COLO668 (cell line): ENCODE measurements around the gene IMP4.

Experiments
- DNase-seq: peaks from one replicate; lab custom pipeline; 2025; ENCODE audit not compliant: unreplicated experiment; lab: John Stamatoyannopoulos, UW

Gene IMP4

DNA sequence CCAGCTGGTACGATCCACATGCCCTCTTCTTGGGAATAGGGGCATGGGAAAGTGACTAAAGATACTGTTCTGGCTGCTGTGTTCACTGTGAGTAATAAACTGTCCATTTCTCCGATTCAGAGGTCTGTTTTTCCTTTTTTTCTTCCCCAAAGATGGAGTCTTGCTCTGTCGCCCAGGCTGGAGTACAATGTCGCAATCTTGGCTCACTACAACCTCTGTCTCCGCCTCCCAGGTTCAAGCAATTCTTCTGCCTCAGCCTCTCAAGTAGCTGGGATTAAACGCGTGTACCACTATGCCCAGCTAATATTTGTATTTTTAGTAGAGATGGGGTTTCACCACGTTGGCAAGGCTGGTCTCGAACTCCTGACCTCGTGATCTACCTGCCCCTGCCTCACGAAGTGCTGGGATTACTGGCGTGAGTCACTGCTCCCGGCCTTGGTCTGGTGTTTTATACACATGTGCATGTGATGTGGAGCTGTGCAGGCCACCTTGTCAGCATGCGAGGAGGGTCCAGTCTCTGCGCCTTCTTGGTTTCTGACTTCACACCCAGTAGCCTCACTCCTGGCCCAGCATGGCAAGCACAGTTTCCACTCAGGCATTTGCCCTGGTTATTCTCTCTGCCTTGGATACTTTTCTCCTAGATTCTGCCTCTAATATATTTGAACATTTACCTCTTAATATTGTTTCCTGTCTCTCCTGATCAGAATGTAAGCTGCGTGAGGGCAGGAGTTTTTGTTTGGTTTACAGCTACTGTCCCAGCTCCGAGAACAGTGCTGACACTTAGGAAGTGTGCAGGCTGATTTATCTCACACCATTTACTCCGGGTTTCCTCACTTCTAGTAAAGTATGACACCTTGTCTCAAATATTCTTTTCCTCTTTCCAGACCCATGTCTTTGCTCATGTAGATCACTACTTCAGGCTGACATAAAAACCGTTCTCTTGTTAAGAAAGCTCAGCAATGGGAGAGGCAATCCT is 32.9 kb downstream of the IMP4 start:
- no peak for DNase-seq

DNA sequence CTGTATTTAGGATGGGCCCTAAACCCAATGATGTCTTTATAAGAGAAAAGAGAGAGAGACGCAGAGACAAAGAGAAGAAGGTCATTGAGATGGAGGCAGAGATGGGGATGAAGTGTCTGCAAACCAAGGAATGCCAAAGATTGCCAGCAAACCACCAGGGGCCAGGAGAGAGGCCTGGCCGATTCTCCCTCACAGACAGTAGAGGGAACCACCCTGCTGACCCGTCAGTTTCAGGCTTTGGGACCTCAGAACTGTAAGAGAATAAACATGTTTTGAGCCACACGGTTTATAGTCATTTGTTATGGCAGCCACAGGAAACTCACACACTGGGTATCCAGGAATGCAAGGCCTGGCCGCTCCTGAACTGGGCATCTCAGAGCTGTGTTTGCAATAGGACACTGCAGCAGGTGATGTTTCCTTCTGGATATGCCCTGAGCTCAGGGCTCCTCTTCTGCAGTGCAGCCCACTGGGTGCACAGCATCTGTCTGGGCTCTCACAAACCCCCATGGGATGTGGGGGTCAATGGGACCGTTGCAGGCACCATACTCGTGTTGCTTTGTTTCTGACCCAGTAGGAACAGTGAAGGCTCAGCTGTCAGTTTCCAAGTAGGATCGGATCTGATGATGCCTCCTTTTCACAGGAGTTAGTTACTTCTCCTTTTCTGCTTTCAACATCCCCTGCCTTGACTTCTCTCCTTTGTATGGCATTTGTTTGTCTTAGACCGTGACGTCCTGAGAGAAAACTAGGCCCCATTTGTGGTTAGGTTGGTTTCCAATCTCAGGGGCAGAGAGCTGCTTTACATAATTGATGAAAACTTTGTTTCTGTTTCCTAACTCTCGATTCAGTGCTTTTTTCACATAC is 34.0 kb downstream of the IMP4 start:
- DNase-seq = no peak

DNA sequence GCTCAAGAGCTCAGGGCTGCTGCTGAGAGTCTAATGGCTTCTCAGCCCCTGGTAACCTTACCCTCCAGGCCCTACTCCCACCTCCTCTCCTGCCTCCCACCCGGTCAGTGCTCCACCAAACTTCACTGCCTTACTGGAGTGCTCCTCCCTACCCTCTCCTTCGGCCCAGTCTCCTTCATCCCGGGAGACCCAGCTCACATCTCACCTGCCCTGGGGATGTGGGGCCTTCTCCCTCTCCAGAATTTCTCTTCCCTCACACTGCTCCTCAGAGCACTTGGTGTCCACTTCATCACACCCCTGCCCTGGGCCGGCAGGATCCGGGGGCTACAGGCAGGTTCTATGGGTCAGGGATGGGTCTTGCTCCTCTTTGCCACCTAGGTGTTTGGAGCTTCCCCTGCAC is 34.8 kb downstream of the IMP4 start:
- no peak for DNase-seq

DNA sequence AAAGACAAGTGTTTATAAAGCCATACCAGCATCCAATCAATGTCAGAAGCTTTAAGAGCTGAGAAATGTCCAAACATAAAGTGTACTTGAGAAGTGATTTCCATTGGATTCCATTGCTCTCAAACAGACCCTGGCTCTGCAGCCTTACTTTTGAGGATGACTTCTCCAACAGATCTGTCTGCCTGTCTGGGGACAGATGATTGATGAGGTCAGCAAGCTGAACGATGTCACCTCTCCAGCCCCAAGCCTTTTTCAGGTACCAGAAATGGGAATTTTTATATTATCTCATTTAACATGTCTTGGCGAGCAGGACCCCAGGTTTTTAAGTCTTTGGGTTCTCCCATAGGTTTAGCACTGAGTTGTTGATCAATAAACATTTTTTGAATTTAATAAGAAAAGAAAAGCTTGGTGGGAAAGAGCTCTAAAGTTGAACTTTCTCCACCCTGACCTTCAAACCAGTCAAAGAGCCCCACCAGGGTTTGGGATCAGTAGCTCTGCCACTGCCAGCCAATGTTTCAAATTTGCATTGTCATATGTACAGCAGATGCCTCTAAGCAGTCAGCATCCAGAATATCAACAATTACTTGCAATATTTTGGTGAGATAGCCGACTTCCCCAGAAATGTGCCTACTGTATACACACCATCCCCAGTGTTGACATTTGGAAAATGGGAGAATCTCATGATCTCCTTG is 35.7 kb downstream of the IMP4 start:
- no peak for DNase-seq

DNA sequence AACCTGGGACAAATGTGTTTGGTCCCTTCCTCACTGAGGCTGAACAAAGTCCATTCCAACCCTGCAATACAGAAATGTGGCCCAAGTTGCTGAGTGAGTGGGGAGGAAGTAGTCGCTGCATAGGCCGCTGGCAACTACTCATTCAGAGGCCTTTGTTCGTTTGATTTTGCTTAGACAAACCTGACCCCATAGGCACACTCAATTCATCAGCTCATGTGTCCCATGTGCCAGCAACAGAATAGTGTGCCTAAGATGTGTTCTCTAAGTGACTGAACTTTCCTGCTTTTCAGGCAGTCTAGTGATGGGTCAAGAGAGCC is 36.2 kb downstream of the IMP4 start:
- DNase-seq = no peak

DNA sequence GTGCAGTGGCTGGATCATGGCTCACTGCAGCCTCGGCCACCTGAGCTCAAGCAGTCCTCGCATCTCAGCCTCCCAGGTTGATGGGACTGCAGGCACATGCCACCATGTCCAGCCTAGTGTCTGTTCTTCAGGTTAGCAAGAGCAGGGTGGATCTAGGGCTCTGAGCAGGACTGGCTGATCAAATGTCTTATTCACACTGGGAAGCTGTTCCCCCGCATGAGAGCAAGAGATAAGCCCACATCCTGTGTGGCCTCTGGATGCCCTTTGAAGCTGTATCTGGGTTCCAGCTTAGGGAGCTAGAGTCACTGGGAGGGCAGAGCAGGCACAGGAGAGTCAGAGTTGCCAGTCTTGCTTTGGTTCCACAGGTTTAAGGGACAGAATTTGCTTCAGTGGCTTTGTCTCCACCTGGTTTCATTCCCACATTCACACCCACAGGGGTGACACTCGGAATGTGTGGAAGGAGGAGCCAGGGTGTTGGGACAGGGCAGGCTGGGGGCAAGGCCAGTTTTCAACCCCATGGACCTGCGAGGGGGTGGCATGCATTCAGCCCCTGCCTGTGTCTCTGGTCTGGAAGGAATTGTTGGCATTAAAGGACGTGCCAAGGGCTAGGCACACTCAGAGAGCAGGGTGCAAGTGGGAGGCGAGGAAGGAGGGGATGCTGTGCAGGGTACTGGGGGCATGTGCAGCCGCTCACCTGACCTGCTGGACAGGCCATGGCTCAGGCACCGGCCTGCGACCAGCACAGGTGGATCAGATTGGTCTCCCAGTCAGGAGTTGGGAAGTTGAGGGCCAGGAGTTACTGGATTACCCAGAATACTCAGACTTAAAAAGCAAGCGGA is 37.6 kb downstream of the IMP4 start:
- no peak for DNase-seq

DNA sequence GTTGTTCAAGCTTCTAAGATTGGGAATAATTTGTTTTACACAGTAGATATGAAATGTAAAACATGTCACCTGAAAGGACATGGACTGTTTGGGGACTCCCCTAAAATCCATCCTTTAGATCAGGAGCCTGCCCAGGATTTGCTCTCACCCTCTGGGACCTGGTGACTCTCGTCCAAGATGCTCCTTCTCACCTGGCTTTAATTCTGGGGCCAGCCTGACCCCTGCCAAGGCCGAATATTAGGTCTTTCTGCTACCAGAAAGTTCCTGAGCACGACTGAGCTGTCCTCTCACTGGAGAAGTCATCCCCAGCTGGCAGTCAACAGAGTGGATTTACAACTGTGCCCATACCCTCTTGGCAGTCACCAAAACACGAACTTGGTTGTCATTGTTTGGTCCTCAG is 38.4 kb downstream of the IMP4 start:
- no peak for DNase-seq

DNA sequence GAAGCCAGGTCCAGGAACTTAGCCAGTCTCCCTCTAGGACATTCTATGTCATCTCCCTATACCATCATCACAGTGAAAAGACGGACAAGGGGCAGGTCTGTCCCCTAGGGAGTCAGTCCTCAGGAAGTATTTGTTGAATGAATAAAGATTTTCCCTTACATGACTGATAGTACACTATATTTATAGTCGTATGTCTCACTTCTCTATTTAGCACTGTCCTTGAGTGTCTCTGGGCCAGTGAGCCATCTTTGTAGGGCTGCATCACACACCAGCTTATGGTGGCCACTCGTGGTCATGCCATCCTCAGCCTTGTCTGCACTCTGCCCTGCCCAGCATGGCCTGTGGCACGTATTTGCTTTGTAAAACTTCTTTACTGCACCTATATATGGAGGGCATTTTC is 38.9 kb downstream of the IMP4 start:
- no peak for DNase-seq

DNA sequence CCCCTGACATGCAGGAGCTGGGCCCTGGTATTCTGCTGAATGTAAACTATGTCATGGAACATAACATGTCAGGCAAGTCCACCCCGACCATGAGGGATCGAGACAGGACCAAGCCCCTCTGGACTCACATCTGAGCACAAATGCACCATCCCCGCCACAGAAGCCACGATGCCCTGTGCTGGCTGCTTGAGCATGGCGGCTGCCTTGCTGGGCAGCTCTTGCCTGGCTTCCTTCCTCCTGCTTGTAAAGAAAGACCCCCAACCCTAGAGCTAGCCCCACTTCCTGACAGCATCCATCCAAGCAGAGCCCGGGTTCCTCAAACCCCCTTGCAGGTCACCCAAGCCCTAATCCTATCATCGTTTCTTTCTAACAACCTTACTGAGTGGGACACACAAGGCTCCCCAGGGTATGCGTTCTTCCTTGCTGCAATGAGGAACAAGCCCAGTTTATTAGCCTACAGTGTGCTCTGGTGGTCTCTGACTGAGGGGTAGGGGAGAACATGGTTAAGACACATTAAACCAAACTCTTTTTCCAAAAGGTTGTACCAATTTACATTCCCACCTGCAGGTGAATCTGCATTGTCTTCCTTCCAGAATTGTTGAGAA is 39.7 kb downstream of the IMP4 start:
- DNase-seq = no peak

DNA sequence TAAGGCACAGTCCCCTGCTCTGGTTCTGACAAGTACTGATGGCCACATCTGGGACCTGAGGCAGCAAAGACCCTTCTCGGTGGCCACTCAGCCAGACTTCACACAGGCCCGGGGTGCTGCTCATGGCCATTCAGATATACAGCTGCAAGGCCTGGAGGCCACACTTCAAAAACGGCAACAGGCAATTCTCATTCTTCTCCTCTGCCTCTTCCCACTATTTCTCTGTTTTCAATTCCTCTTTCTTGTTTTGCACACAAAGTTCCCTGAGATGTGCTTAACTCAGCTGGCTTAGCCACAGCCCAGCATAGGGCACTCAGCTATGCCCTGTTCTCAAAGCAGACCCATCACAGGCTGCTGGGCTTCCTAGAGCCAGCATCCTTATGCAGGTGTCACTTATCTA is 43.0 kb downstream of the IMP4 start:
- no peak for DNase-seq

DNA sequence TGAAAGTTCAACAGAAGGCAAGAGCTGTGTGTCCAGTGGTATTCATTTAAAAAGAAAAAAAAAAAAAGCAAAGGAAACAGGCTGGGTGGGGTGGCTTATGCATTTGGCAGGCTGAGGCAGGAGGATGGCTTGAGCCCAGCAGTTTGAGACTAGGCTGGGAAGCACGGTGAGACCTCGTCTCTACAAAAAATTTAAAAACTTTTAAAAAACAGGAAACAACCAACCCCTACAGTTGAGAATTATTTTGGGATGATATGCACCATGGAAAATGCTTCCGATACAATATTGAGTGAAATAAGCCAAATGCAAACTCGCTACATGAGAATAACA is 44.3 kb downstream of the IMP4 start:
- DNase-seq = no peak

DNA sequence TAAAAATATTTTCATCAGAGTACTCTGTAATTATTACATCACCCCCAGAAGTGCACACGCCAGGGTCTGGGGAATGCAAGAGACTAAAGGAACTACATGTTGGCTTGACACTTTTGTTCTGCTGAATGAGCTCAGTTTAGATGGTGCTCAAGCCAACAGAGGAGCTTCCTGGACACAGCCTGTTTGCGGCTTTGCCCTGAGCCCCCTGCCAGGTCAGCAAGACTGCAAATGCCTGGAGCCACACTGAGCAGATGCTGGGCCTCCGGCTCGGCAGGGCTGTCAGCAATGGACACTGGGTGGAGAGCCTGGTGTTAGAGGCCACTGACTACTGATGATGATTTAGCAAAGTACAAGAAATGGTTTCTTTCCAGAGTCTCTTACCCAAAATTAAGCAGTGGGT is 45.1 kb downstream of the IMP4 start:
- DNase-seq = no peak

DNA sequence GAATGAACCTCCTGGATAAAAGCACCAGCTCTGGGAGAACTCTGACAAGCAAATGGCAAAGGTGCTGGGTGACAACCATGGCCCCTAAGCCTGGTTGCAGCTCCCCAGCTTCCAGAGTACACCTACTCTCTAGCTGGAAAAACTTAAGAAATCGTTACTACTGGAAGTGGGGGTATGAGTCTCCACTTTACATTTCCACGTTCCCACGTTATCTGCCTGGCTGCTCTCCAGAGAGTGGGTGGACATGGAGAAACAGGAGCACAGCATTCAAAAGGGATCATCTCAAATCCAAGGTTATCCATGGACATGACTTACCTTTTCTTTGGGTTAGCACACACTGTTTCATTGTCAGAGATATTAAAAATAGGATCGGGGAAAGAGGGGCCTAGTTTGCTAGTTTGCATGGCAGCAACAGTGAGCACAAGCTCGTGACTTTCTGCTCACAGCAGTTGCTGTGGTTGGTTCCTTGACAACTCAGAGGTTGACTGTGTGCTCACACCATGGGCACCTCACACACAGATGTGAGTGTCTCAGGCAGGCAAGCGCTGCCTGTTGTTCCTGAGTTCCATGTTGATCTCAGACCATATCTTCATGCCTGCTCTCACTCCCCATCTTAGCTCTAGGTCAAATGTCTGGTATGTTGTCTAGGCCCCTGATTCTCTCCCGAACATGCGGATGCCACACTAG is 45.7 kb downstream of the IMP4 start:
- DNase-seq = no peak

DNA sequence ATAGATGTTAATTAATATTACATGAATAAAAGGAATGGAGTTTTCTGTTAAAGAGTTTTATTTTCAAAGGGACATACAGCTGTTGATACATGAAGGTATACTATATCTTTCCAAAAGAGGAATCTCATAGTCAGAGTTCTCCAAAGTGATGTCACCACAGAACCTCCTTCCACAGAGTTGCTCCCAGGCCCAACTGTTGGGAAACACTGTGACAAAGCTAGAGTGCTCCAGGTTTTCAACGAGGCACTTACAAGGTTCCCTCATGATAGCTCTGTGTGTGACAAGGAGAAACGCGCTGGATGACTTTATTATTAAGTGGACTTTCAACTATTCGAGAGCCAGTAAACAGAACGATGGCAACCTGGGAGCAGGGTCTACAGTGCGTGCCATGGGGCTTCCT is 46.7 kb downstream of the IMP4 start:
- no peak for DNase-seq

DNA sequence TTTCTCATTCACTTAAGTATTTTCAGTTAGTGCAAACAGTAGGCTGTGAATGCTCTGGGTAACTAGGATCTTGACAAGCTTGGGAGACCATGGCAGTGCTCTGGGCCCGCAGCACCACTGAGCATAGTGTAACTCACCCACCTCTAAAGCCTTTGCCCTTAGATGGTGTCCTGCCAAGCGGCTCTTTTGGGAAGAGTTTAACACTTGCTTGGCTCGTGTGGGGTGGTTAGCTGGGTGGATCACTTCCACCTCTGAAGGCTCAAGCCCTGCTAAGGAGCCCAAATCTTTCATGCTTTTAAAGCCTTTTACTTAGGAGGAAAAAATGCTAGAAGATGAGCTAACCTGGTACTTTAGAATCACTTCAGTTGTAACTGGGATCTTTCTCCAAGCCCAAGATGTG is 47.1 kb downstream of the IMP4 start:
- no peak for DNase-seq

DNA sequence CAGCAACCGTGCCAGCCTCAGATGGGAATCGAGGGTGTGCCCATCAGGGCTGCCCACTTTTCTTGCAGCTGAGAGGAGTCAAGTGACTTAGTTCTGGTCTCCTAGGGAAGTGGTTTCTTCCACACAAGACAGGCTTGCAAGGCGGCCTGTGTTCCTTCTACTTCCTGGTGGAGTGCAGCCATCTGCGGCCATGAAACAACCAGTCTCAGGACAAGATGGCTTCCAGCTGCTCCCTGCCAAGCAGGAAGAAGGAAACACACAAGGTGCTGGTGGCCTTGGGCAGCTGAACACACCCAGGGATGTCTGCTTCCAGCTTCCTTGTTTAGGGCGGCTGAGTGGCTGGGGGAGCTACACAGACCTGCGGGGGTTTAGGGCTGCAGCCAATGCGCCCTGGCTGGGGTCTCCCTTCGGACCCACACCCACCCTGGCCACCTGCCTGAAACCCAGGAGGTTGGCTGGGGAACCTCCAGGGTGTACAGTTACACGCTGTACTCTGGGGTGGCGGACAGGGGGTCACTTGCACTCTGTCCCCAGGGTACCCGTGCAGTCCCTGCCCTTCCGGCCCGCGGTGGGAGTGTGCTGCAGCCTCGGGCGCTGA is 47.9 kb downstream of the IMP4 start:
- DNase-seq = peak; percentile 38

DNA sequence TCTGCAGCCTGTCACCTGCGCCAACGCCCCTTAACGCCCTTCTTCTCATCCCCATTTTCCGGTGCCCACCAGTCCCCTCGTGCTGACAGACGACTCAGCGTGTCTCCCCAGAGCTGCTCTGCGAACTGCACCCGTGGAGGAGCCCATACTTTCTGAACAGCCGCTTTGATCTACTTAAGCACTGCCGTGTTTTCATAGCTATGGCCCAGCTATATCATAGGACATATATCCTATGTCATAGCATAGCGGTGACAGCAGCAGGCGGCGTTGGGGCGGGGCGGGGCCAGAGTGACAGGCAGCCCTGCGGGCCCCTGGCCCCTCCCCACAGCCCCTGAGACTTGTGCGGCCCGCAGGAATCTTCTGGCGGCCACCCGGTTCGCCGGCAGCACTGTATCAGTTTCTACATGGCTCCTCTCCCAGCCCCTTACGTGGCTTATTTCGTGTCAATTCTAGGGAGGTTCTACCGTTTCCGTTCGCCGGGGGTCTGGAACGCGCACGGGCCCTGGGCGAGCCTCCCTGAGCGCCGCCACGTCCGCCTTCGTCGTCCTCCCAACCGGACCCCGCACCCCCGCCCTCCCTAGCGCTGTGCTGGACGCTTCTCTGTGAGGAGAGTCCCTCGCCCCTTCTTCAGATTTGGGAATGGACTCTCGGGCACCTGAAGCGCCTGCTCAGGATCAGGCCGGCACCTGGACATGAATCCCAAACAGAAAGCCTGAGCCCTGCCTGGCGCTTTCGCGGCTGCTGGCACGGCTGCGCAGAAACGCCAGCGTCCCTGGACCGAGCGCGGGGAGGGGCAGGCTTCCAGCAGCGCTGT is 48.6 kb downstream of the IMP4 start:
- DNase-seq = peak; percentile 87

DNA sequence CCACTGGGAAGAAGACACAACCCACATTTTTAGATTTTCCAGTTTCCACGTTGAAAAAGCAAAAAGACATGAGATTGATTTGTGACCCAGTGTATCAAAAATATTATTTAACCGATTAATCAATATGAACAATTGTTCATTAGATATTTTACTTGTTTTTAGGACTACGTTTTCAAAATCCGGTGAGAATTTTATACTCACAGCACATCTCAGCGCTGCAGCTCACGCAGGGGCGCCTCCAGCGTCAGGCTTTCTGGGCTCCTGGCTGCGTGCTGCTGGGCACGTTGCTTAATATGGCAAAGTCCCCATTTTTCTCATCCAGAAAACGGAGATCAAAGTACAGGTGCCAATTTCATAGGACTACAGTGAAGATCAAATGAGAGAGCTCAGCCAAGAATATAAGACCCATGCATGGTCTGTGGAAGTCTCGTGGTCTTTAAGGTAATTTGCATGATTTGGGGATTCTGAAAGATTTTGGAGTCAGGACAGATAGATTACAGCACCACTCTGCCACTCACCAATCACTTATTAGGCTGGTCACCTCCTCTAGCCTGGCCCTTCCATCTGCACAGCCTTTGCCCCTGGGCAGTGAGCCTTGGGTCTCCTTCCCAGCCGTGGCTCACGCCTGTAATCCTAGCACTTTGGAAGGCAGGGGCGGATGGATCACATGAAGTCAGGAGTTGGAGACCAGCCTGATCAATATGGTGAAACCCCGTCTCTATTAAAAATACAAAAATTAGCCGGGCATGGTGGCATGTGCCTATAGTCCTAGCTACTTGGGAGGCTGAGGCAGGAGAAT is 49.4 kb downstream of the IMP4 start:
- peak; percentile 39 for DNase-seq
